ENCODE measurements around the gene MOV10L1. TPM values are rescaled to one million over a fixed set of nuclear protein-coding genes. Genes with fewer than 3 reads are reported as not detected.
A peak's percentile ranks its signal among the peaks of the same experiment; 100 is the strongest.

The MOV10L1 gene
- total and polyA plus RNA-seq, 9 of the 15 experiments (the other 6 are each of a cell fraction or from before 2014, with no cell fraction given), result 0.06 to 0.43 (median 0.15) TPM

- H3K9me3 ChIP-seq (replicated peaks; ENCODE audit: control insufficient read depth, insufficient read depth, low read depth, low read length), result no peaks in the 10 kb centered on the region
- FAIRE-seq (no peak), ATAC-seq (no peak), DNase-seq (ENCODE audit: extremely low read depth in 1 of 4, low spot score in 3 of 4) (no peak)
- H4K20me1 ChIP-seq (replicated peaks; ENCODE audit: control insufficient read depth, insufficient read depth, low read length), result no peaks in the 10 kb centered on the region; the same call in 1 of the 2 replicates
- H3K27me3 ChIP-seq (ENCODE audit: control insufficient read depth in 2 of 2, insufficient read depth in 2 of 2, low read length in 2 of 2), result no peaks in the 10 kb centered on the region
- ChIA-PET POLR2A (no interaction called here), CTCF (ENCODE audit: low intra/inter-chr PET ratio) (no interaction called here)
- in situ Hi-C loops (cut with MboI) (no loop called here), intact Hi-C loops (cut with micrococcal nuclease) (no loop called here)
- H3K9ac ChIP-seq (ENCODE audit: insufficient read depth in 1 of 2, low read depth in 2 of 2, low read length in 2 of 2), result peak overlapping the region in 1 of 2 experiments; percentile 17; a peak in 1 of 4 replicates
- BruUV-seq (replicated peaks), result no TSS peak
- no peak overlapping the region for H3K4me2 ChIP-seq (ENCODE audit: insufficient read depth, low read length)
- no peak overlapping the region for H3K4me3 ChIP-seq
- H3K27ac ChIP-seq (ENCODE audit: extremely low read depth, low read depth, low read length), result no peak overlapping the region
- H3K4me1 ChIP-seq (replicated peaks in 1 of 2; ENCODE audit: control insufficient read depth in 2 of 2, insufficient read depth in 2 of 2, low read length in 2 of 2), result peaks cover 1 to 55% of the 10 kb centered on the region in 2 experiments; a peak in 4 of 5 replicates
- no peaks in the 10 kb centered on the region for H3K9me1 ChIP-seq (ENCODE audit: control insufficient read depth, insufficient read depth, low read length)
- peaks cover 62% of the 10 kb centered on the region; the same call in 2 of the 3 replicates for H3K36me3 ChIP-seq (ENCODE audit: control insufficient read depth, insufficient read depth, low read length)
- TF ChIP-seq POLR2G (IDR thresholded peaks at IDR 0.05; ENCODE audit: low read depth, low read length), result peak; percentile 56
- no peak for TF ChIP-seq GATAD2A (IDR thresholded peaks at IDR 0.05)
- 94% methylated on average over 8 of the region's 18 CpGs for WGBS (ENCODE audit: insufficient coverage, low coverage, missing lambda C conversion rate)
- no peak overlapping the region for H2AFZ ChIP-seq (ENCODE audit: low read depth, low read length)
- peaks cover 22% of the 10 kb centered on the region for H3K79me2 ChIP-seq (ENCODE audit: control insufficient read depth, insufficient read depth, low read length)
Measured at GRCh38 chr22:50196256-50196655, 106.5 kb downstream of the MOV10L1 start.

GRCh38 chr22:50197000-50197800 lies 107.4 kb downstream of the MOV10L1 start:
- TF ChIP-seq ELF2 (CRISPR knock-in tag; IDR thresholded peaks at IDR 0.05), result no peak
- TF ChIP-seq POLR2G (IDR thresholded peaks at IDR 0.05; ENCODE audit: low read depth, low read length), result peak; percentile 44; the same call in 1 of the 2 replicates
- 0 out of 2 replicates have a peak, but pooled peaks have one; percentile 14 for TF ChIP-seq RBFOX2 (IDR thresholded peaks at IDR 0.05; ENCODE audit: low read depth, low read length)
- no peak for TF ChIP-seq DMBX1 (CRISPR knock-in tag; IDR thresholded peaks at IDR 0.05; ENCODE audit: borderline replicate concordance)
- no peak for TF ChIP-seq DLX4 (CRISPR knock-in tag; IDR thresholded peaks at IDR 0.05)
- no peak for TF ChIP-seq CTCFL (IDR thresholded peaks at IDR 0.05; ENCODE audit: borderline replicate concordance, insufficient read depth, low read depth, low read length, poor library complexity, severe bottlenecking)
- TF ChIP-seq ZNF311 (CRISPR knock-in tag; IDR thresholded peaks at IDR 0.05), result no peak
- Histone ChIP-seq H3K9me1 (ENCODE audit: control insufficient read depth, insufficient read depth, low read length) (no peaks in the 10 kb centered on the region), H3K9ac (ENCODE audit: insufficient read depth in 1 of 2, low read depth in 2 of 2, low read length in 2 of 2) (no peak overlapping the region; a peak in 1 of 4 replicates), H3K4me2 (ENCODE audit: insufficient read depth, low read length) (no peak overlapping the region), H3K4me1 (replicated peaks in 1 of 2; ENCODE audit: control insufficient read depth in 2 of 2, insufficient read depth in 2 of 2, low read length in 2 of 2) (peaks cover 4 to 59% of the 10 kb centered on the region in 2 experiments; a peak in 3 of 5 replicates), H3K36me3 (ENCODE audit: control insufficient read depth, insufficient read depth, low read length) (peaks cover 53% of the 10 kb centered on the region; the same call in 1 of the 3 replicates), H3K27ac (ENCODE audit: extremely low read depth, low read depth, low read length) (no peak overlapping the region), H3K27me3 (ENCODE audit: control insufficient read depth in 2 of 2, insufficient read depth in 2 of 2, low read length in 2 of 2) (no peaks in the 10 kb centered on the region), H4K20me1 (replicated peaks; ENCODE audit: control insufficient read depth, insufficient read depth, low read length) (no peaks in the 10 kb centered on the region; the same call in 1 of the 2 replicates), H3K9me3 (replicated peaks; ENCODE audit: control insufficient read depth, insufficient read depth, low read depth, low read length) (no peaks in the 10 kb centered on the region), H3K79me2 (ENCODE audit: control insufficient read depth, insufficient read depth, low read length) (peaks cover 22% of the 10 kb centered on the region), H3K4me3 (no peak overlapping the region), H2AFZ (ENCODE audit: low read depth, low read length) (no peak overlapping the region)
- WGBS (ENCODE audit: insufficient coverage, low coverage, missing lambda C conversion rate), result 92% methylated on average over 4 of the region's 23 CpGs
- DNase-seq (ENCODE audit: extremely low read depth in 1 of 4, low spot score in 3 of 4) (no peak), ATAC-seq (no peak), FAIRE-seq (no peak)
- intact Hi-C loops (cut with micrococcal nuclease) (no loop called here), in situ Hi-C loops (cut with MboI) (no loop called here)
- no TSS peak for BruUV-seq (replicated peaks)
- ChIA-PET POLR2A (no interaction called here), CTCF (ENCODE audit: low intra/inter-chr PET ratio) (no interaction called here)

Data from K562 (cell line).